ENCODE results near the gene ARL14EPL.
A peak's percentile ranks its signal among the peaks of the same experiment; 100 is the strongest.

ARL14EPL gene

GRCh38 chr5:116032094-116032517, at the start of gene ARL14EPL:
Gene ARL14EPL, plus strand, starts transcription at chr5:116032472. Its CDS starts 18,994 bp downstream, at chr5:116051466.
- DNase-seq (ENCODE audit: low spot score), result peak; percentile 41

- no peak for DNase-seq (ENCODE audit: low spot score)
These were observed 48.8 kb upstream of the ARL14EPL start for GRCh38 chr5:115983519-115983918.

GRCh38 chr5:115985802-115986757, 46.2 kb upstream of the ARL14EPL start:
- no peak for DNase-seq (ENCODE audit: low spot score)

GRCh38 chr5:115988002-115988401, 44.3 kb upstream of the ARL14EPL start:
- DNase-seq (ENCODE audit: low spot score), result no peak

GRCh38 chr5:115992848-115993350, 39.4 kb upstream of the ARL14EPL start:
- no peak for DNase-seq (ENCODE audit: low spot score)

GRCh38 chr5:115995351-115995750, 36.9 kb upstream of the ARL14EPL start:
- no peak for DNase-seq (ENCODE audit: low spot score)

- no peak for DNase-seq (ENCODE audit: low spot score)
These were observed 30.0 kb upstream of the ARL14EPL start for GRCh38 chr5:116002116-116002906.

GRCh38 chr5:116004248-116004647, 28.0 kb upstream of the ARL14EPL start:
- no peak for DNase-seq (ENCODE audit: low spot score)

- no peak for DNase-seq (ENCODE audit: low spot score)
These were observed 22.5 kb upstream of the ARL14EPL start for GRCh38 chr5:116009806-116010205.

GRCh38 chr5:116011046-116011445, 21.2 kb upstream of the ARL14EPL start:
- DNase-seq (ENCODE audit: low spot score), result no peak

- no peak for DNase-seq (ENCODE audit: low spot score)
These were observed 19.0 kb upstream of the ARL14EPL start for GRCh38 chr5:116013207-116013785.

- no peak for DNase-seq (ENCODE audit: low spot score)
These were observed 18.3 kb upstream of the ARL14EPL start for GRCh38 chr5:116013936-116014335.

GRCh38 chr5:116023619-116024018, 8.7 kb upstream of the ARL14EPL start:
- no peak for DNase-seq (ENCODE audit: low spot score)

- DNase-seq (ENCODE audit: low spot score), result peak; percentile 73
These were observed 6.4 kb upstream of the ARL14EPL start for GRCh38 chr5:116025866-116026265.

GRCh38 chr5:116032991-116033390, 719 bp downstream of the ARL14EPL start:
- DNase-seq (ENCODE audit: low spot score), result no peak

GRCh38 chr5:116035123-116035522, 2.9 kb downstream of the ARL14EPL start:
- DNase-seq (ENCODE audit: low spot score), result no peak

GRCh38 chr5:116037236-116037822, 5.1 kb downstream of the ARL14EPL start:
- DNase-seq (ENCODE audit: low spot score), result no peak

GRCh38 chr5:116038817-116039216, 6.5 kb downstream of the ARL14EPL start:
- no peak for DNase-seq (ENCODE audit: low spot score)

GRCh38 chr5:116042375-116042774, 10.1 kb downstream of the ARL14EPL start:
- no peak for DNase-seq (ENCODE audit: low spot score)

- DNase-seq (ENCODE audit: low spot score), result no peak
These were observed 11.8 kb downstream of the ARL14EPL start for GRCh38 chr5:116044073-116044472.

- DNase-seq (ENCODE audit: low spot score), result no peak
These were observed 13.5 kb downstream of the ARL14EPL start for GRCh38 chr5:116045821-116046220.

- no peak for DNase-seq (ENCODE audit: low spot score)
These were observed 14.0 kb downstream of the ARL14EPL start for GRCh38 chr5:116046261-116046660.
